ENCODE data around the gene SLFN12.
"Not testable (repeated sequence)": the region's sequence is repeated elsewhere in the genome, so short reads cannot be mapped to it uniquely, and the experiment has no call there.

SLFN12 gene

DNA sequence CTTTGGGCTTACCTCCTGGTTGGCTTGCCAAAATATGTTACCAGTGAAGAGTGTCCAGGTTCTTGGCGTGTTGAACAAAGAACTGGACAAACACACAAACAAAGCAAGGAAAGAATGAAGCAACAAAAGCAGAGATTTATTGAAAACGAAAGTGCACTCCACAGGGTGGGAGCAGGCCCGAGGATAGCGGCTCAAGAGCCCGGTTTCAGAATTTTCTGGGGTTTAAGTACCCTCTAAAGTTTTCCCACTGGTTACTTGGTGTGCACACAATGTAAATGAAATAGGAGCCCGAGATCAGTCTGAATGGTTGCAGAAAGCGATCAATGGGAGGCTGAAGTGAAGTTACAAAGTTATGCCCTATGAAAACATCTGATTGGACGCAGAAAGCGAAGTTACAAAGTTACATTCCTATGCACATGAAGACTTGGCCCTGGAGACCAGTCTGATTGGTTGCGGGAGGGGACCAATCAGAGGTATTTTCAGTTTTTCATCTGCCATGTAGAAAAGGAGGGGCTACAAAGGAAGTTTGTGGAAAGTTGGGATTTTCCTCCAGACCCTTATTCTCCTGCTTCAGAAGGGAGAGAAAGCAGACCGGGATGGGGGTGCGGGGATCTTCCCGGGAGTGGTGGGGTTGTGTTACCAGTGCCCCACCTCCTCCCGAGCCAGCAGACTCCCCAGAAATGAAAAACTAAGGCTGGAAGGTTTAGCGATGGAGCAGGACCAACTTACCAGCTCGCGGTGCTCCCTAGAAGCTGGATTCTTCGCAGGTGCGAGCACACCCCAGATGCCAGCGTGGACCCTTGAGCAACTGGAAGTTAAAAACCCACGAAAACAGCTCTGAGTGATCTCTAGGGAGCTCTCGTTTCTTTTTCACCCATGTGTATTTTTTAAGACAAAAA is at the start of gene SLFN12:
SLFN12 (minus strand) TSS at position 325 of the 899 bp plus-strand sequence. CDS start 9,472 bp downstream, outside the sequence.
- peak; percentile 76 for DNase-seq

DNA sequence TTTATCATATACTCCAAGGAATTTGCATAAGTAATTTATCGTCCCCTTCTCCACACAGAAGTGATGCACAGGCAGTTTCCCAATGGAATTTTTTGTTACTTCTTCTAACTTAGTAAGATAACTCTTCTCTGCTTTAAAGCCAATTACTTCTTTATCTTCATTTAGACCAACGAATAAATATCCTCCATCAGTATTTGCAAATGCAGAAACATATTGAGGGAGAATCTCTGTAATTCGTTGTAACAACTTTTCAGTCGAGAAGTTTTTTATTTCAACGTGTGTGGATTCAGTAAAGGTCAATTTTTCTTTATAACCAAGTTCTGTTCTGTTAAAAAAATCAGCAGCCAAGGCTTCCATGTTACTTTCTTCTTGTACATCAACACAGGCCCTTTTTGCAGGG is 47.0 kb upstream of the SLFN12 start:
- no peak for DNase-seq

DNA sequence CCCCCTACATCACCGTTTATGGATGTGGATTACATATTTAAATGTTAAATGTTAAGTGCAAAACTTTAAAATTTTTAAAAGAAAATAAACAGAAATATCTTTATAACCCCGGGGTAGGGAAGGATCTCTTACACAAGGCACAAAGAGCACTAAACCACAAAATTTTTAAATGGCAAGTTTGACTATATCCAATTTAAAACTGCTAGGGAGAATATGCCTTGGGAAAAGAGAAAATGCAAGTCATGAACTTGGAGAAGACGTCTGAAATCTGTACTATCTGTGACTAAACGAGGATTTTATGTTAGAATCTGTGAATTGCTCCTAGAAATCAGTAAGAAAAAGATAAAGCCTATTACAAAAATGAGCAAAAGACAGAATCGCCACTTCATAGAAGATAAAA is 44.9 kb upstream of the SLFN12 start:
- no peak for DNase-seq

DNA sequence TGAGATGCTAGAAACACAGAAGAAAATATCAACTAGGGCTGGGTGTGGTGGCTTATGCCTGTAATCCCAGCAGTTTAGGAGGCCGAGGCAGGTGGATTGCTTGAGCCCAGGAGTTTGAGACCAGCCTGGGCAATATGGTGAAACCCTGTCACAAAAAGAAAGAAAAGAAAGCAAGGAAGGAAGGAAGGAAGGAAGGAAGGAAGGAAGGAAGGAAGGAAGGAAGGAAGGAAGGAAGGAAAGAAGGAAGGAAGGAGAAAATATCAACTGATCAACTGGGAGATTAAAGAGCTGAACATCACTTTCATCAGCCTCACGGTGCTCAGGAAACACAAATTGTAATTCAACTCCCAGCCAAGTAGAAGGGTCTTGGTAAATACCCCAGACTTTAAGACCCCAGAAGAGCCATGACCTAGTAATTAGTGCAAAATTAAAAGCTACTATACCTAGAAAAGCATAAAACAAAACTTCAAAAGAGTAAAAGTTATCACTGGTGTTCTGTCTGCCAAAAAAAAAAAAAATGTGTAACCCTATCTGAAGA is 44.1 kb upstream of the SLFN12 start:
- DNase-seq = no peak

DNA sequence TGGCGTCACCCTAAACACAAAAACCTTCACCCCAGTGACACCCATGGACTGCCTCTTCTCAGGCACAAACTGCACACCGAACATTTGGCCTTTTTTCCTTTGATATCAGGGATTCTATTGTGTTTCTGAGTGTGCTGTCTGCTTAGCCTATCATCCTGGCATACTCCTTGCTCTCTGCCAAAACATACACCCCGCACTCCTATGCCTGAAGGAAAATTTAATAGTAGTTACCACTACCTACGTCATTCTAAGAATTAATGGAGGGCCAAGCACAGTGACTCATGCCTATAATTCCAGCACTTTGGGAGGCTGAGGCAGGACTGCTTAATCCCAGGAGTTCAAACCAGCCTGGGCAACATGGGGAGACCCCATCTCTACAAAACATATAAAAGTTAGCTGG is 36.2 kb upstream of the SLFN12 start:
- no peak for DNase-seq

DNA sequence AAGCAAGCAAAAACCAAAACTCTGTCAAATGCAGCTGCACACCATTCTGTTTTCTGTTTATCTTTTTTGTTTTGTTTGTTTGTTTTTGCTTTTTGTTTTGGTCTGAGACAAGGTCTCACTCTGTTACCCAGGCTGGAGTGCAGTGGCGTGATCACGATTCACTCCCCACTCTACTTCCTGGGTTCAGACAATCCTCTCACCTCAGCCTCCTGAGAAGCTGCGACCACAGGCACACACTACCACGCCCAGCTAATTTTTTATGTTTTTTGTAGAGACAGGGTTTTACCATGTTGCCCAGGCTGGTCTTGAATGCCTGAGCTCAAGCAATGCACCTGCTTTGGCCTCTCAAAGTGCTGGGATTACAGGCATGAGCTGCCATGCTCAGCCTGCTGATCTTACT is 35.5 kb upstream of the SLFN12 start:
- no peak for DNase-seq

DNA sequence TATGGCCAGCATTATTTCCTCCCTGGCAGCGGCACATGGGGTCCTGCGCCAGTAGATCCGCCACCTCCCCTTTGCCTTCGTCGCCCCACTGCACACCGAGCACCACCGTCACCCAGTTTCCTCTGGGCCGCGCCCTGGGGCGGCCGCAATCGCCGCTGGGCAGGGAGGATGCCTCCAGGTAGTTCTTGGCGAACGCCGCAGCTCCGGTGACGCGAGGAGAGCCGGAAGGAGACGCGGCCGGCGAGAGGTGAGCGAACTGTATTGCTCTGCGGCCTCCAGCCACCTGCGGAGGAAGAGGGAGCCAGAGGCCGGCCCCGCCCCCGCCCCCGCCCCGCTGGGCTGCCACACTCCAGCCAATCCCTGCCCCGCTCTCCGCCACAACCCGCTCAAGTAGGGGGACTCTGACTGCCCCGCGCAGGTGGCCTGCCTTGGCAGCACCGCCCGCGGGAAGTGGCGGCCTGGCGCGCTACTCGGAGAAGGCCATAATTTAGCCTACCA is 28.1 kb upstream of the SLFN12 start:
- DNase-seq = peak; percentile 80

DNA sequence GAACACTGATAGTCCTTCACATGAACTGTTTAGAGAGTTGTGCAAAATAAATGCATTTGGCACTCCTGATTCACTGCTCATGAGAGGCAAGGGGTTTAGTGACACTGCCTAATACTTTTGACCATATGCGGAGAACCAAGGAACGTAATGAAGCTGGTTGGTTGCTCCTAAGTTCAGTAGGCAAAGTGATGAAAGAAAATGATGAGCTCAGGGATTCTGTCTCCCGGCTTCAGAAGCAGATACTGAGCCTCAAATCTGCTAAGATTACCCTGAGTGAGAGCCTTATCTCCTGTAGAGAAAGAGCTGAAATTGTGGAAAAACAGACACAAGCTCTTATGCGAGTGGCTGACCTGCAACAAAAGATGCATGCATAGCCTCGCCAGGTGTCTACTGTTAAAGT is 21.7 kb upstream of the SLFN12 start:
- DNase-seq = not testable (repeated sequence)

DNA sequence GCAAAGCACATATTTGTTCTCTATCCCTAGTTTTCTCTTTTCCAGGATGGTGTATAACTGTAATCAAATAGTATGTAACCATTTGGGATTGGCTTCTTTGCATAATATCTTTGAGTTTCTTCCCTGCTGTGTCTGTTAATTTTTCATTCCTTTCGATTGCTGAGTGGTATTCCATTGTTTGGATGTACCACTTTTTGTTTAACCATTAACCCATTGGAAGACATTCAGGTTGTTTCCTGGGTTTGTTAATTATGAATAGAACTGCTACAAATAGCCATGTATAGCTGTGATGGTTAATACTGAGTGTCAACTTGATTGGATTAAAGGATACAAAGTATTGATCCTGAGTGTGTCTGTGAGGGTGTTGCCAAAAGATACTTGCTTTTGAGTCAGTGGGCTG is 20.9 kb upstream of the SLFN12 start:
- DNase-seq = no peak

DNA sequence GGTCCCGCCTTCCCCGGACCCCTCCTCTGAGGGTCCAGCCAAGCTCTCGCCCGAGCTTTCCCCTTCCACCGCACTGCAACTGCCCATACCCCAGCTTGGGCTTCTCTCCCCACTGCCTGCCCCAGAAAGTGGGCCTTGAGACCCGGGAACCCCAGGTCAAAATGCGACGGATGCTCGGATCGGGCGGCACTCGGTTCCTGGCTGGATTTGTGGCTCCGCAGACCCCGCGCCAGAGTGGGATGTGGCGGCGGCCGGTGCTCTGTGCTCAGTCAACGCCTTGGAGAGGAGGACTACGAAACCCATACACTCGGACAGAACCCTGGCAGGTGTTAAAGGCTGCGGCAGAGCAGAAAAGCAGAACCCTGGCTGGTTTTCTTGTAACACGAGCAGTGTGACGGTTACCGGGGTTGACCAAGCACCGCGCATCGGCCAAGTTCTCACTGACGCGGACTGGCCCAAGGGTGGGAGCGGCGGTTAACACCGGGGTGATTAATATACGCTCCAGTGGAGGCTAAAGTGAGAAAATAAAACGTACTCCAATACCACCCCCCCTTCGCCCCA is 17.2 kb upstream of the SLFN12 start:
- no peak for DNase-seq

DNA sequence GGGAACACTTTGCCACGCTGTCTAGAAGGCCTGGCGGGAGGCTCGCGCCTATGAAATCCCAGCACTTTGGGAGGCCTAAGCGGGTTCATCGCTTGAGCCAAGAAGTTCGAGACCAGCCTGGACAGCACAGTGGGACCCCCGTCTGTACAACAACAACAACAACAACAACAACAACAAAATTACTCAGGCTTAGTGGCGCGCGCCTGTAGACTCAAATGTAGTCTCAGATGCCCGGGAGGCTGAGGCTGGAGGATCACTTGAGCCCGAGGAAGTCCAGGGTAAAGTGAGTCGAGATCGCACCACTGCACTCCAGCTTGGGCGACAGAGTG is 16.6 kb upstream of the SLFN12 start:
- no peak for DNase-seq

DNA sequence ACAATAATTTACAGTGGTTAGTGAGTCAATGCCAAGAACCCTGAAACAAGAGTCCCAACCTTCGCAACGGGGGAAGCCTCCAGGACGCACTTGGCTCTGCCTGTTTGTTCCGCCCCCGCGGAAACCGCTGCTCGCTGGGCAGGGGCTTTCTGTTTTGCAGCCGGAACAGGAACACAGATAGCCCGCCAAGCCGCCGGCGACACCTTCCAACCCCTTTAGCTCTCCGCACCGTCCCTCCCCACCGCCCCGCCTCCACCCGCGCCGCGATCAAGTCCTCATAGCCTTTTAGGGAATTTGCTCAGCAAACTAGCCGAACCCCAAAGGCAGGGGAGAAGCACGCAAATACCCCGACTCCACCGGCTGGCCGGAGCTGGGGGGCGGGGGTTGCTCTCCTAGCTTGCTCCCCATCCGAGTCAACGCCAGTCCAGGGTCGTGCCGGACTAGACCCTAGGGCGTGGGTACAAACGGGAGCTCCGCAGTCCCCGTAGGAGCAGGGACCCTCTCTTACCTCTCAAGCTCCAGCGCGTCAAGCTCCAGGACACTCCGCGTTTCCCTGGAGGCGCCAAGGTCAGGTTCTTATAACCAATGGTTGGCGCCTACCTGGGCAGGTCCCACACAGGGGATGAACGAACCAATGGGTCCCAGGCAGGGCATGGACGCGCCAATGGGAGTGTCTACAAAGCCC is 16.1 kb upstream of the SLFN12 start, which contains the start of gene SLFN13:
SLFN13 (minus strand) TSS at position 553 of the 685 bp plus-strand sequence. CDS start 3,086 bp downstream, outside the sequence.
- DNase-seq = peak; percentile 95

DNA sequence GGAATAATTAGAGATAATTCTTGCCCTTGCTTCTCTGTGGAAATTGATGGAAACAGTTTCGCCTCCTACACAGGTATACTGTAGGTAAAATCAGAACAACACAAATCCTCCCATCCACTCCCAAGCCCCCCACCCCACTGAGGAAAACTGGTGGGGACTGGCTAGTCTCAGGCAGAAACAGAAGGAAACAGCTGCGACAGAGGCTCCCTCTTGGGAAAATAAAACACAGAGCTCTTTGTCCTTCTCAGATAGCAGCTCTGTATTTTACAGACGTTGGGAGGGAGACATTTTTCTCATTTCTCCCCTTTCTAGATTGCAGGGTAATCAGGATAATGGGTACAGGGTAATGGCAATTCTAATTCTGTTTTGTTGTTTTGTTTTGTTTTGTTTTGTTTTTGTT is 15.2 kb upstream of the SLFN12 start:
- DNase-seq = no peak

DNA sequence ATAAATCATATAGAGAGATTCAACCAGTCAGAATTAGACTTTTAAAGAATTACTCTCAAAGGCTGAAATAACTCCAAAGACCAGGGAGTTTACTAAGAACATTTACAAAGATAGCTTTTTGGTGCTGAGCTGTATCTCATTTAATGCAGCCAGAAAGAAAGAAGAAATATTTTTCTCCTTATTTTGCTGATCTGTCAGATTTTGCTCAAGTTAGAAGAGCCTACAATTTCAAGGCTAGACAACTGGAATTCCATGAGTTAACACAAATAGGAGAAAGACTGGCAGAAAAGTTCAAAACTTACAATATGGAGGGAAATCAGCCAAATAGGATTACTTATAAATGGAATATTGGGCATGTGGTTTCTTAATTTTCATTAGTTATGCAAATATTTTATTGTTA is 6.1 kb upstream of the SLFN12 start:
- no peak for DNase-seq

DNA sequence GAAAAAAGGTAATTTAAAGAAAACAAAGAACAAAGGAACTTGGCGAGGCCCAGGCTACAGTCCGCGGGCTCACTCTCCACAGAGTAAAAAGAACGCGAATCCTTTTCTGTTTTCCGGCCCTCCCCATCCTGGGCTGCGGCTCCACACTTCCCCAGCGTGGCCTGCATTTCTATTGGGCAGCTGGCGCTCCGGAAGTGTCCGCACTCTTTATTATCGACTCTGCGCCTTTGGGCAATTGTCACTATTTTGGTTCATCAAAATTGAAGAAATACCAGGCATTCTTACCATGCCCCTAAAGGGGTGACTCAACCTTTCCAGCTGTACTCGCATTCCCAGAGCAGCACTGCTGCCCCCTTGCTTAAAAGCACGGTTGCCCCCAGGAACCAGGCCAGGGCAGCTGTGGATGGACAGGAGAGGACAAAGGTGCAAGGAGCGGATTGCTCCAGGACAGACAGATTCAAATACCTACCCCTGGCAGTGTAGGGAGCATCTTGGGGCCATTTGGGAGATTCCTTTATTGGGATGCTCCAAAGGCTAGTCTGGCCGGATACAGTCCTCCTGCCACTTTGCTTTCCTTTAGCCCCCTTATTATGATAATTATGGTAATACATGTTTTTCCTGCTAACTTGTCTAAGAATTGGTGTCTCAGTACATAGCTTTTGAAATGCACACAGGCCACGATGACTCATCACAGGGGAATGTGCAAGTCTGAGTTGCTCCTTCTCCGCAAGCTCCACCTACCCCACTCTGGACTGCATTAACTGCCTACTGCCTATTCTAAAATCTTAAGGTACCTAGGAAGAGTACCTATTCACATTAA is 985 bp upstream of the SLFN12 start:
- DNase-seq = peak; percentile 75

DNA sequence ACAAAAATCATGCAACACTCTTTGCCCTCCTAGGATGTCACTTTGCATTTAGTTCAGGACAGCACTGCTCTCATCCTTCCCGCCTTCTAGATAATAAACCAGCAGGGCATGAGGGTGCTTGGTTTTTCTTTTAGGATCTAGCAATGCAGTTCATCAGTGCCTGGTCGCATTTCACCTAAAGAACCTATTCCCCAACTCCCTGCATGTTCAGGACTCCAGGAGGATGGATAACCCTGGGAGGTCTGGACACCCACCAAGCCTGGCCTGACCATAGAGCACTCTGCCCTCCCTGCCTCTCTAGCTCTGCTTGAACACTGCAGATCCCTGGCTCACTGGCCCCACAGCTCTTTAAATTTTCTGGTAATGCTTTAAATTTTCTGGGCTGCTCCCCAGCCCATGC is 2.6 kb downstream of the SLFN12 start:
- DNase-seq = no peak

DNA sequence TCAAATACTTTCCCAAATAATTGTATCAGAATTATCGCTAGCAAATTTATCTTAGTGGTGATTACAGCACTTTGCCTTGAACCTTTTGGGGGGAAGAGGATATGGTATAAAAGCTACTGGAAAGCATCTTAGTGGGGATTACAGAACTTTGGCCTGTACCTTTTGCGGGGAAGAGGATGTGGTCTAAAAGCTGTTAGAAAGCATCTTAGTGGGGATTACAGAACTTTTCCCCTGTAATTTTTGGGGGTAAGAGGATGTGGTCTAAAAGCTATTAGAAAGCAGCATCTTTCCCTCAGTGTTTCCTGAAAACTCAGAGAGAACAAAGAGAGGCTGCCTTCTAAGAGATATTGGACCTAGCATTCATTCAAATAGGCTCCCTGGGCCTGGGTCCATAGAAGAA is 4.1 kb downstream of the SLFN12 start:
- DNase-seq = no peak

DNA sequence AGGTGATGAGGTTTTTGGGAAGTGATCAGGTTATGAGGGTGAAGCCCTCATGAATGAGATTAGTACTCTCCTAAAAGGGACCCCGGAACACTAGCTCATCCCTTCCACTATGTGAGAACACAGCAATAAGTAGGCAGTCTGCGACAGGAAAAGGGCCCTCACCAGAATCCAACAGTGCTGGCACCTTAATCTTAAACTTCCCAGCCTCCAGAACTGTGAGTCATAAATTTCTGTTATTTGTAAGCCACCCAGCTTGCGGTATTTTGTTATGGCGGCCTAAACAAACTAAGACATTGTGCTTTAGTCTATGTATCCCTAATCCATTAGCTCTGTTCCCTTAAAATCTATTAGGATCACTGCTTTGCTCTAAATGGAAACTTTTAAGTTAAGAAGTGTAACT is 8.5 kb downstream of the SLFN12 start:
- DNase-seq = no peak

DNA sequence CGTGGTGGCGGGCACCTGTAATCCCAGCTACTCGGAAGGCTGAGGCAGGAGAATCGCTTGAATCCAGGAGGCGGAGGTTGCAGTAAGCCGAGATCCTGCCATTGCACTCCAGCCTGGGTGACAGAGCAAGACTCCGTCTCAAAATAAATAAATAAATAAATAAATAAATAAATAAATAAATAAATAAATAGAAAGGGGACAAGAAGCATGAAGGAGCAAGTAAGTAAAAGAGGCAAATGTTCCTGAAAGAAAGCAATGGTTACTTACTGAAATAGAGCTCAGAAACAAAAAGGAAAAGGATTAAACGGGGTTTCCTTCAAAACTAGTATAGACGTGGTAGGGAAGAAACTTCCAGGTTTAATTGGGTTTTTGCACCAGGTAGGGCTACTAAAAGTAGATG is 11.2 kb downstream of the SLFN12 start:
- DNase-seq = not testable (repeated sequence)

DNA sequence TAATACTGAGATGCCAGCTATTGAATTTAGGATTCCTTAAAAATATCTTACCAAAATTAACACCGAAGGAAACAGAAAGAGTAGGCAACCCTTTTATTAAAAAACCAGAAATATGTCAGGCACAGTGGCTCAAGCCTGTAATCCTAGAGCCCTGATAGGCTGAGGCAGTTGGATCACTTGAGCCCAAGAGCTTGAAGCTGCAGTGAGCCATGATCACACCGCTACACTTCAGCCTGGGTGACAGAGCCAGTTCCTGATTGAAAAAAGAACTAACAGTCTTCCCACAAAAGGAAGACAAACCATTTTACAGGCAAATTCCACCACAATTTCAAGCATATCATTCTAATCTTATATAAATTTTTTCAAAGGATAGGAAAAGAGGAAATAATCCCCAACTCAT is 15.6 kb downstream of the SLFN12 start:
- no peak for DNase-seq

DNA sequence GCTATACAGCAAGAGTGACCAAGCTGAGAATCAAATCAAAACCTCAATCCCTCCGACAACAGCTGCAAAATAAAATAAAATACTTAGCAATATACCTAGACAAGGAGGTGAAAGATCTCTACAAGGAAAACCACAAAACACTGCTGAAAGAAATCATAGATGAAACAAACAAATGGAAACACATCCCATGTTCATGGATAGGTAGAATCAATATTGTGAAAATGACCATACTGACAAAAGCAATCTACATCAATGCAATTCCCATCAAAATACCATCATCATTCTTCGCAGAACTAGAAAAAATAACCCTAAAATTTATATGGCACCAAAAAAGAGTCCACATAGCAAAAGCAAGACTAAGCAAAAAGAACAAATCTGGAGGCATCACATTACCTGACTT is 17.6 kb downstream of the SLFN12 start:
- DNase-seq = not testable (repeated sequence)

DNA sequence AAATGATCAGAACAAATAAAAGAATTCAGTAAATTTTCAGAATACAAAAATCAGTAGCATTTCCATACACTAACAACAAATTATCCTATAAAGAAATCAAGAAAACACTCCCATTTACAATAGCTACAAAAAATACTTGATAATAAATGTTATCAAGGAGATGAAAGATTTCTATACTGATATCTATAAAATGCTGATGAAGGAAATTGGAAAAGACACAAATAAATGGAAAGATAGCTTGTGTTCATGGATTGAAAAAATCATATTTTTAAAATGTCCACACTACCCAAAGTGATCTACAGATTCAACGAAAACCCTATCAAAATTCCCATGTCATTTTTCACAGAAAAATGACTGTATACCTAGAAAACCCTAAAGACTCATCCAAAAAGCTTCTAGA is 18.1 kb downstream of the SLFN12 start:
- DNase-seq = no peak

DNA sequence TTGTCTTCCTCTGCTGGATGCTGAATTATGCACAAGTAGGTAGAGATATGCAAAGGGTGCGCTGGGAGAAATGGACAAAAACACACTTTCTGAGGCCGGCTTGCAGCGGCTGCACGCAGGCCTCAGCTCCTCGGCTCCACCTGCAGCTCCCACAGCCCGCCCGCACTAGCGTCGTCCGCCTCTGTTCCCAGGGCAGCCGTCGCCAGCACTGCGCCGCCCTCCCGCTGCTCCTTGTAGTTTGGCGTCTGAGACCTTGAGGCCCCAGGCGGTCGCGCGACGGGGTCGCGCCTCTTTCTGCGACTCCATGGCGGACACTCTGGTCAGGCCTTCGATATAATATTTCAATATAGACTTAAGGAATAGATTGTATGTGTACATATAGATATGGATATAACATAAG is 24.8 kb downstream of the SLFN12 start:
- no peak for DNase-seq

Data from activated CD8-positive, alpha-beta memory T cell treated with anti-CD3 and anti-CD28 coated beads for 24 hours (primary cell).